NCI-H2171 (cell line): ENCODE measurements around the gene DCHS1.

Experiments used
- DNase-seq: peaks from one replicate; lab custom pipeline; 2025; lab: John Stamatoyannopoulos, UW

Gene DCHS1

DNA sequence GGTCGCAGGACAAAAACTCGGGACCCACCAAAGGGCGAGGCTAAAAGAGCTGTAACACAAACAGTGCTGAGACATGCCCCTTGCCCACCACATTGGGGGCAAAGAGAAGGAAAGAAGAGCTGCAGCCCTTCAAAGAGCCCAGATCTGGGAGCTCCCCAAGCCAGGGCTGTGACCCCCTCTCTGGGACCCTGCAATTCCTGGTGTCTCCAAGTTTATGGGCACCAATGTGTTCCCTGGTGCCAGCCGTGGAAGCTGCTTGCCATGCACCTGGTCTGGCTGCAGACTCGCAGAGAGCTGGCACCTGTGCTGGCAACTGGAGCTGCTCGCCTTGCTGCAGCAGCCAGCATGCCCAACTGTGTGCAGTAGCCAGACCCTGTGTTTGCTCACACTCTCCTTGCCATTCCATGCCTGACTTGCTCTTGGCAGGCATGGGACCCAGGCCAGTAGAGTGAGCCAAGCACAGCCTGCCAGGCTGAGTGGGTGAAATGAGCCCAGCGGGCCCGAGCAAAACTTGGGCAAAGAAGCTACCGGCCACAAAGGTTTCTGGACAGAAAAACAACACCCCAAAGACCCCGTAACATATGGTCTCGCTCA is 68.2 kb downstream of the DCHS1 start:
- no peak for DNase-seq

DNA sequence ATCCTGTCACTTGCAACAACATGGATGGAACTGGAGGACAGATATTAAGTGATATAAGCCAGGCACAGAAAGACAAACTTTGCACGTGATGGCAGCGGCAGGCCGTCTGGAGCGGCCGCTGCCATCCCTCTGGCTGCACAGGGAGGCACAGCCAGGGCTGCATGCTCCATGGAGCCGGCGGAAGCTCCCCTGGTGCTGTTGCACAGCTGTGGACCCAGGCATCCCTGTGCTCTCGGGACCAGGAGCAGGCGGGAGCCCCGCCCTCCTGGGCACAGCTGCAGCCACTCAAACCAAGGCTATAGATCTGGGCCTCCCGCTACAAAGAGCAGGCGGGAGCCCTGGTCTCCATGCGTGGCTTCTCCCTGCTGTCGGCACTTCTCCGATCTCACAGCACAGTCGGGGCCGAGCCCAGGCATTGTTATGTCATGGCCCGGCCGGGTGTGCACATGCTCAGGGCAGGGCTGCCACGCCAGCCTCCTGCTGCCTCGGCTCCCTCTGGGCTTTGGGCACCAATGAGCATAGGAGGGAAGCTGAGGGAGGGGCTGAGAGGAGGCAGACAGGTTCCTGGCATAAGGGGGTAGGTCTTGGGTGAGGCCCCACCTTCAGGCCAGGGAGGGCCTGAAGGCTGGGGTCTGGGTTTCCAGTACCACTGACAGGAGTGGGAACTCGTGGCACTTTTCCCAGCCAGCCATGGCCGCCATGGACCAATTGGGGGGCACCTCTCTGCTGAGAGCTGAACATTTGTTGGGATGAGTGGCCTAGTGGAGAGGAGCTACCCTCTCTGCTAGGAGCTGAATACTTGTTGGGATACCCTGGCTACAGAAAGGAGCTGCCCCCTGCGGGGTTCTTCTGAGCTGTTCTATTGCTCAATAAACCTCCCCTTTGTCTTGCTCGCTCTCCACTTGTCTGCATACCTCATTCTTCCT is 68.9 kb downstream of the DCHS1 start:
- no peak for DNase-seq

DNA sequence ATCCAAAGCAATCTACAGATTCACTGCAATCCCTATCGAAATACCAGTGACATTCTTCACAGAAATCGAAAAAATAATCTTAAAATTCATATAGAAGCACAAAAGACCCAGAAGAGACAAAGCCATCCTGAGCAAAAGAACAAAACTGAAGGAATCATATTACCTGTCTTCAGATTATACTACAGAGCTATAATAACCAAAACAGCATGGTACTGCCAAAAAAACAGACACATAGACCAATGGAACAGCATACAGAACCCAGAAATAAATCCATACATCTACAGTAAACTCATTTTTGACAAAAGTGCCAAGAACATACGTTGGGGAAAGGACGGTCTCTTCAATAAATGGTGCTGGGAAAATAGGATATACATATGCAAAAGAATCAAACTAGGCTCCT is 71.1 kb downstream of the DCHS1 start:
- no peak for DNase-seq

DNA sequence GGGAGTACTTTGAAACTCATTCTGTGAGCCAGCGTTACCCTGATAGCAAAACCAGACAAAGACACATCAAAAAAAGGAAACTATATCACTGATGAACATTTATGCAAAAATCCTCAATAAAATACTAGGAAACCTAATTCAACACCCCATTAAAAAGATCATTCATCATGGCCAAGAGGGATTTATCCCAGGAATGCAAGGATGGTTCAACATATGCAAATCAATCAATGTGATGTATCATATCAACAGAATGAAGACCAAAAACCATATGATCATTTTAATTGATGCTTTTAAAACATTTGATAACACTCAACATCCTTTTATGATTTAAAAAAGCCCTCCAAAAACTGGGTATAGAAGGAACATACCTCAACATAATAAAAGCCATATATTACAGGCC is 72.0 kb downstream of the DCHS1 start:
- no peak for DNase-seq

DNA sequence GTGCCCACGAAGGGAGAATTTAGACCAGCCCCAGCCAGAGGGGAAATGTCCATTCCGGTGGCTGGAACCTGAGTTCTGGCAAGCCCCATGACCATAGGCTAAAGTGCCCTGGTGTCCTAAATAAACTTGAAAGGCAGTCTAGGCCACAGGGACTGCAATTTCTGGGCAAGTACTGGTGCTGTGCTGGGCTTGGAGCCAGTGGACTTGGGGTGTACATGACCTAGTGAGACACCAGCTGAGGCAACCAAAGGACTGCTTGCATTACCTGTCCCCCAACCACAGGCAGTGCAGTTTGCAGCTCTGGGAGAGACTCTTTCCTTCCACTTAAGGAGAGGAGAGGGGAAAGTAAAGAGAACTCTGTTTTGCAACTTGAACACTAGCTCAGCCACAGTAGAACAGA is 75.9 kb downstream of the DCHS1 start:
- no peak for DNase-seq

DNA sequence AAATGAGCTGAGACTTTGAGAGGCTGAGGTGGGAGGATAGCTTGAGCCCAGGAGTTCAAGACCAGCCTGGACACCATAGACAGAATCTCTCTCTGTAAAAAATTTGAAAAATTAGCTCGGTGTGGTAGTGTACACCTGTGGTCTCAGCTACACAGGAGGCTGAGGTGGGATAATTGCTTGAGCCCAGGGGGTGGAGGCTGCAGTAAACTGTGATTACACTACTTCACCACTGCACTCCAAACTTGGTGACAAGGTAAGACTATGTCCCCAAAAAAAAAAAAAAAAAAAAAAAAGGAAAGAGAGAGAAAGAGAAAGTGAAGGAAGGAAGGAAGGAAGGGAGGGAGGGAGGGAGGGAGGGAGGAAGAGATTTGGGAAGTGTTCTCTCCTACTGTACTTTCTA is 77.5 kb downstream of the DCHS1 start:
- no peak for DNase-seq

DNA sequence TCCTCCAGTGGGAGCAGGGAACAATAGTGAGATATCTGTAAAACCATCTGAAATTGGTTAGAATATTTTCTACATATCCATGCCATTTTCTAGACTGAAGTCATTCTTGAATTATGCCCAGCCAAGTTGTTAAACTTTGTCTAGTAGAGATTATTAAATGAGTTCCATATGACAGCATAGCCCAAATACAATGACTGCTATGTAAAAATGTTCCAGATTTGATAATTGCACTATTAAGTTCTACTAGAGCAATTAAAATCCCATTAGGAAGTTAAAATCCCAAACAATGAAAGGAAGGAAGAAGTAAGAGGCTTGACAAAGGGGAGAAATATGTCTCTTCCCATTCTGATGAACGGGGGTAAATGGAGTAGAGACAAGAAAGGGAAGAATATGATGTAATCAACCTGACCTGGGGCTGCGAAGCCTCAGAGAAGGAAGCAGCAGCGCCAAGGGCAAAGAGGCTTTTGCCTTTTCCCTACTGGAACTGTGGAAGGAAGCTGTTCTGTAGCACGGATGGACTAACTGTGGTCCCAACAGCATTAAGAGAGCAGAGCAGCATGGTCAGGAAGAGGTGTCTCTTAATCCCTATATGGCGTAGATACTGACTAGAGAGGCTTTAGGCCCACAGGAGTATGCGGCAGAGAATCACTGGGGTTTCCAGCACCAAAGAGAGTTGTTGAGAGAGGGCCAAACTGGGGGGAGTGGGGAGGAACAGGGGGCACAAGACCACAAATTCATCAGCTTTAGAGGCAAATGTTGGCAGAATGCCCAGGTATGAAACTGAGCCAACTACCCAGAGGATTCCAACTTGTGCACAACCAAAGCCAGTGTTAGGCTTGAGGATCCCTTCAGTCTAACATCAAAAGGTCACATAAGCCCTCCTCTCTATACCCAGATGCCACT is 78.9 kb downstream of the DCHS1 start:
- no peak for DNase-seq

DNA sequence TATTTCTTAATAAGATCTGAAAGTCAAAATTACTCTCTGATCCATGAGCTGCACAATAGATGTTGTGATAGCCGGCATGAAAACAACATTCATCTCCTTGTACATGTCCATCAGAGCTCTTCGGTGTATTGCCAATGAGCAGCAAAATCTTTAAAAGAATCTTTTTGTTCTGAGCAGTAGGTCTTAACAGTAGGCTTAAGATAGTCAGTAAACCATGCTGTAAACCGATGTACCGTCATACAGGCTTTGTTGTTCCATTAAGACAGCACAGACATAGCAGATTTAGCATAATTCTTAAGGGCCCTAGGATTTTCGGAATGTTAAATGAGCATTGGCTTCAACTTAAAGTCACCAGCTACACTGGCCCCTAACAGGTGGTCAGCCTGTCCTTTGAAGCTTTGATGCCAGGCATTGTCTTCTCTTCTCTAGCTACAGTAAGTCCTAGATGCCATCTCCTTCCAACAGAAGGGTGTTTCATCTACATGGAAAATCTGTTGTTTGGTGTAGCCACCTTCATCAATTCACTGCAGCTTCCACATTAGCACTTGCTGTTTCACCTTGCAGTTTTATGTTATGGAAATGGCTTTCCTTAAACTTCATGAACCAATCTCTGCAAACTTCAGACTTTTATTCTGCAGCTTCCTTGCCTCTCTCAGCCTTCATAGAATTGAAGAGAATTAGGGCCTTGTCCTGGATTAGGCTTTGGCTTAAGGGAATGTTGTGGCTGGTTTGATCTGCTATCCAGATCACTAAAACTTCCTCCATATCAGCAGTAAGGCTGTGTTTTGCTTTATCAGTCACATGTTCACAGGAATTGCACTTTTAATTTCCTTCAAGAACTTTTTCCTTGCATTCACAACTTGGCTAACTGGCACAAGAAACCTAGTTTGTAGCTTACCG is 80.5 kb downstream of the DCHS1 start:
- no peak for DNase-seq

DNA sequence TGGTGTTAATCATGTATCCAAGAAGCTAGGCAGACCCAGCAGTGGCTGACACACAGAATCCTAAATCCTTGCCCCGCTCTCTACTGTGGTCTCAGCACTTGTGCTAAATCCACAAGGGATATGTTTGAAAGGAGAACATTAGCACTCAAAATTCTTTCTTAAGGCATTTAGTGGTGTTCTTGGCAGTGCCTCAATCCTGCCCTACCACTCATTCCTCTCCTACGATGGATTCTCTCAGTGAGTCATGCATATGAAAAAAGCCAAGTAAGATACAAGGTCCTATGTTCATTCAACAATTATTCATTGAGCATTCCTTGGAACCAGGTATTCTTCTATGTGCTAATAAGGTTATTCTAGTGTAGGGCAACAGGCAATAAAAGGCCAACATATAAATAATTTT is 83.4 kb downstream of the DCHS1 start:
- no peak for DNase-seq

DNA sequence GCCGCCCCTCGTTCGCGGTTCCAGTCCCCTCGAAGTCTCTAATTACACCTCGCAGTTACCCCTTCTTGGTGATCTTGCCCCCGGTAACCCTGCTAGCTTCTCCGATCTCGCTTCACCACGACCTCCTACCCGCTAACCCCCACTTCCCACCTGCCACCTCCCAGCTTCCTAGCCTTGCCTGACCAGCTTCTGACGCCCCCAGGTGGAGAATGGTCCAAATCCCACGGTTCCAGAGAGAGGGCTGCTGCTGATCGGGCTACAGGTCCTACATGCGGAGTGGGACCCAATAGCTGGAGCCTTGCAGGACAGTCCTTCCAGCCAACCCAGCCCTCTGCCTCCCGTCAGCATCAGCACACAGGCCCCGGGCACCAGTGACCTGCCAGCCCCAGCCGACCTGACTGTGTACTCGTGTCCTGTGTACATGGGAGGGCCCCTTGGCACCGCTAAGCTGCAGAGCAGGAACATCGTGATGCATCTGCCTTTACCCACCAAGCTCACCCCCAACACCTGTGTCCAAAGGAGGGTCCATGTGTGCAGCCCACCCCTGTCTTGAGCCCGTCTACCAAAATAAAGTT is 84.1 kb downstream of the DCHS1 start:
- no peak for DNase-seq
